ENCODE measurements around the gene COL9A2.

The COL9A2 gene

DNA sequence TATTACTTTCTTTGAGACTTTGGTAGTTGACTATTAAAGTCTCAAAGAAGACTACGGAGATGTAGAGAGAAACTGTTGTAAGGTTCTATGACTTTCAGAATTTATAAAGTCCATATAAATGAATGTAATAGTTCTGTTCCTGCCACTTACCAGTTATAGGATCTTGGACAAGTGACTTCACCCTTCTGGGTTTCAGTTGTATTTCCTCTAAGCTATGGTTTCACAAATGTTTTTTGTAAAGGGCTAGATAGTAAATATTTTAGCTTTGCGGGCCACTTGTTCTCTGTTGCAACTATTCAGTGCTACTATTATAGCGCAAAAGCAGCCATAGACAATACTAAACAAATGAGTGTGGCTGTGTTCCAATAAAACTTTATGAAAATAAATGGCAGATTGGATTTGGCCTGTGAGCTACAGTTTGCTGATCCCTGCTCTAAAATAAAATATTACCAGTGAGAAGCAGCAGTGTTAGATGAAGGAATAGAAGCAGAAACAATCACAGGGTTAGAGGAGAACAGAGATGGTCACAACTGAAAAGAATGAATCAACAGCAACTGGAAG, 44.4 kb downstream of the COL9A2 start:
- no peaks in the 10 kb centered on the region for H3K9me3 Mint-ChIP-seq
- H3K27me3 Mint-ChIP-seq = no peaks in the 10 kb centered on the region
- CTCF ChIA-PET = interaction anchor here (2.0 kb wide), 1 partner anchor 120 kb away, joined by 7 read pairs; no protein-coding TSS in a partner anchor
- no peak overlapping the region for H3K27ac Mint-ChIP-seq
- H3K4me3 Mint-ChIP-seq = no peak overlapping the region
- H3K36me3 Mint-ChIP-seq = peaks cover 45% of the 10 kb centered on the region
- DNase-seq = no peak
- no peaks in the 10 kb centered on the region for H3K4me1 Mint-ChIP-seq

DNA sequence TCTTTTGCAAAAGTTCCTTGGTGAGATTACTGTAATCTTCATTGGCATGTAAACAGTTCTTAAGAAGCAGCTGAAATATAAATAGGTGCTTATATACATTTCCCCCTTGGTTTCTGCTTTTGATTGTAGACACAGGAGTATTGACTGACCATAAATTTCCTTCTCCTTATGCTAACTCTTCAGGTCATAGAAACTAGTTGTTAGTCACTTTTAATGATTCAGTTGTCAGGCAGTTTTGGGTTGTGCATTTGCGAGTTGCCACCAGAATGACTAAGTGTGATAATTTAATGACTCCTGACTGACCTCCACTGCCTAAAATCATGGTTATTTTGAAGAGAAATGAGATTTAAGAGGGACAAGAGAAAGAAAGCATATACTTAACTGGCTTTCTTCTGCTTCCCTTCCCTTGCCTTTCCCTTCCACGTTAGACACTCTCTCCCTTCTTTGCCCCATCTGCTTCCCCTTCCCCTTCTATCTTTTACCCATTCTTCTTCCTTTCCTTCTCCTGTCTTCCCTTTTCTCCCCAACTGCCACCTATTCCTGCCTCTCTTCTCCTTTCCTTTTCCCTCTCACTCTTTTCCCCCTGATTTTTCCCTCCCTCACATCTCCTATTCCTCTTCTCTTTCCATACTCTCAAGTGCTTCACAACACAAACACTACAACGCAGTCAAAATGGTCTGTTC, 46.8 kb downstream of the COL9A2 start:
- Mint-ChIP-seq H3K9me3 (no peaks in the 10 kb centered on the region), H3K27ac (no peak overlapping the region), H3K36me3 (peaks cover 46% of the 10 kb centered on the region), H3K27me3 (no peaks in the 10 kb centered on the region), H3K4me3 (no peak overlapping the region), H3K4me1 (no peaks in the 10 kb centered on the region)
- DNase-seq = no peak
- CTCF ChIA-PET = interaction anchor here (0.6 kb wide), 1 partner anchor 479 kb away, joined by 3 read pairs; no protein-coding TSS in a partner anchor

DNA sequence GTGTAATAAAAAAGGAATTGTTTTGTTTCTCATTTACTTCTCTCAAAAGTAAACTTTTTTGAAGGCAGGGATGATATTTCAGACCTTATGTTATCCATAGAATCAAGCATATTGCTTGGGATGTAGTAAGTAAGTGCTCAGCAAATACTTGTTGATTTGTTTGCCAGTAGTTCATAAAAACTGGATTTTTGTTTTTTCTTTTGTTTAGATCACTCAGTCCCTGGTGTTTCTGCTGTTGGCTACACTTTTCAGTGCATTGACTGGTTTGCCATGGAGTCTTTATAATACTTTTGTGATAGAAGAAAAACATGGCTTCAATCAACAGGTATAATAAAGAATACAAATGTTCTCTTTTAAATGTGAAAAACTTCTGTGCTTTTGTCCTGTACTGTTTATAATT, 48.9 kb downstream of the COL9A2 start:
- Mint-ChIP-seq H3K4me3 (no peak overlapping the region), H3K9me3 (no peaks in the 10 kb centered on the region), H3K27me3 (no peaks in the 10 kb centered on the region), H3K4me1 (peaks cover 5% of the 10 kb centered on the region), H3K36me3 (peaks cover 46% of the 10 kb centered on the region), H3K27ac (no peak overlapping the region)
- DNase-seq = no peak
- CTCF ChIA-PET = no interaction called here

DNA sequence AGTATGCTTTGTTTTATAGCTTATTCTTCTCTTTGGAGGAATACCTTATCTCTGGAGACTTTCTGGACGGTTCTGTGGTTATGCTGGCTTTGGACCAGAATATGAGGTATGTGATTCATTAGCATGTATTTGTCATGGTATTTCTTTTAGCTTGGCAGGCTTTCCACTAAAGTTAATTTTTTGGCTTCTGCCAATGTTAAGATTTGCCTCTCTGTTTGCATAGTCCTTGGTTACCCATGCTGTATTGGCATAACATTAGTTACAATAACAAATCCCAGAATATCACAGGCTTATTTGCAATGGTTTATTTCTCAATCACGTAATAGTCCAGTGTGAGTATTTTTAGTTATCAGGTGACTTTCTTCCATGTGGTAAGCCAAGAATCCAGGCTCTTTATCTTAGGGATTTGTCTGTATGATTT, 49.3 kb downstream of the COL9A2 start:
- CTCF ChIA-PET = interaction anchor here (1.1 kb wide), 1 partner anchor 115 kb away, joined by 4 read pairs; no protein-coding TSS in a partner anchor
- Mint-ChIP-seq H3K27ac (no peak overlapping the region), H3K4me3 (no peak overlapping the region), H3K27me3 (no peaks in the 10 kb centered on the region), H3K36me3 (peaks cover 48% of the 10 kb centered on the region), H3K4me1 (peaks cover 8% of the 10 kb centered on the region), H3K9me3 (no peaks in the 10 kb centered on the region)
- DNase-seq = no peak

DNA sequence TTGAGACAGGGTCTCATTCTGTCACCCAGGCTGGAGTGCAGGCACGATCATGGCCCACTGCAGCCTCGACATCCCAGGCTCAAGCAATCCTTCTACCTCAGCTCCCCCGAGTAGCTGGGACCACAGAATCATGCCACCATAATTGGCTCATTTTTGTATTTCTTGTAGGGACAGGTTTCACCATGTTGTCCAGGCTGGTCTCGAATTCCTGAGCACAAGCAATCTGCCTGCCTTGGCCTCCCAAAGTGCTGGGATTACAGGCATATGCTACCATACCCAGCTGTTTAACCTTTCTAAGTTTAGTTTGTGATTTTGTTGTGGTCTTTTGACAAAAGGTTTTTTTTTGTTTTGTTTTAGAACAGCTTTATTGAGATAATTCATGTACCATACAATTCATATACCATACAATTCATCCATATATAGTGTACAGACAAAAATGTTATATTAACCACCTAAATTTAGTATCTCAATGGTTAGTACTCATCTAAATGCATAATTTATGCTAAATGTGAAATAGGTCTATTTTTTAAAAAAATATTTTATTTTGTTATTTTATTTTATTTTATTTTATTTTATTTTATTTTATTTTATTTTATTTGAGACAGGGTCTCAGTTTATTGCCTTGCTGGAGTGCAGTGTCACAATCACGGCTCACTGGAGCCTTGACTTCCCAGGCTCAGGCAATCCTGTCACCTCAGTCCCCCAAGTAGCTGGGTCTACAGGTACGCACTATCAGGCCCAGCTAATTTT, 50.1 kb downstream of the COL9A2 start:
- Mint-ChIP-seq H3K4me1 (peaks cover 11% of the 10 kb centered on the region), H3K36me3 (peaks cover 47% of the 10 kb centered on the region), H3K27me3 (no peaks in the 10 kb centered on the region), H3K4me3 (no peak overlapping the region), H3K9me3 (no peaks in the 10 kb centered on the region), H3K27ac (no peak overlapping the region)
- CTCF ChIA-PET = interaction anchor here (1.1 to 1.3 kb wide), 2 partner anchors 115 to 123 kb away, joined by 3 to 4 read pairs; no protein-coding TSS in a partner anchor
- no peak for DNase-seq

DNA sequence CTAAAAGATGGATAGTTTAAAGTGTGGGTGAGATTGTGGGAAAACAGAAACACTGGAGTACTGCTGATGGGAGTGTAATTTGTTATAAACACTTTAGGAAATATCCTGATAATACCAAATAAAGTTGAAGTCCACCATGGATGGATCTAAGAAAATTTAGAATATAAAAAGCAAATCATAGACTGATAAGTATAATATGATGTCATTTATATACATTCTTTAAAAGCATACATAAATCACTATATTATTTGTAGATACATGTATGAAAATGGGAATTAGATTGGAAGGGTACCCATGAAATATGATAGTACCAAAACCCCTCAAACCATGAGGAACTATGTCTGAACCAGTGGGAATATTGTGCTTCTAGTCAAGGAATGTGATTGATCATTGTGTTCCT, 51.2 kb downstream of the COL9A2 start:
- H3K4me3 Mint-ChIP-seq = no peak overlapping the region
- no peak overlapping the region for H3K27ac Mint-ChIP-seq
- CTCF ChIA-PET = interaction anchor here (0.7 to 1.3 kb wide), 2 partner anchors 122 to 442 kb away, joined by 3 read pairs; no protein-coding TSS in a partner anchor
- H3K4me1 Mint-ChIP-seq = peaks cover 15% of the 10 kb centered on the region
- peaks cover 52% of the 10 kb centered on the region for H3K36me3 Mint-ChIP-seq
- H3K9me3 Mint-ChIP-seq = no peaks in the 10 kb centered on the region
- no peak for DNase-seq
- H3K27me3 Mint-ChIP-seq = no peaks in the 10 kb centered on the region

DNA sequence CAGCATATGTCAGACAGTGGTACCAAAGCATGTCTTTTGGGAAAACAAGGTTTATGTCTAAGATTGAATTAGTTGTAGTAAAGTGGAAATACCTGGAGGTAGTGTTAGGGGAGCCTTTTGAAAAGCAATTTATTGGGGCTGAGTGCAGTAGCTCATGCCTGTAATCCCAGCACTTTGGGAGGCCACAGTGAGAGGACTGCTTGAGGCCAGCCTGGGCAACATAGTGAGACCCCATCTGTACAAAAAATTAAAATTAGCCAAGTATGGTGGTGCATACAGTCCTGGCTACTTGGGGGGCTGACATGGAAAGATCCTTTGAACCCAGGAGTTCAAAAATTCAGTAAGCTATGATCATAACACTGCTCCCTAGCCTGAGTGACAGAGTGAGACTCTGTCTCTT, 51.8 kb downstream of the COL9A2 start:
- CTCF ChIA-PET = interaction anchor here (1.4 kb wide), 1 partner anchor 50 kb away, joined by 3 read pairs; no protein-coding TSS in a partner anchor
- no peak for DNase-seq
- Mint-ChIP-seq H3K4me1 (peaks cover 21% of the 10 kb centered on the region), H3K27ac (no peak overlapping the region), H3K36me3 (peaks cover 52% of the 10 kb centered on the region), H3K27me3 (no peaks in the 10 kb centered on the region), H3K9me3 (no peaks in the 10 kb centered on the region), H3K4me3 (no peak overlapping the region)

DNA sequence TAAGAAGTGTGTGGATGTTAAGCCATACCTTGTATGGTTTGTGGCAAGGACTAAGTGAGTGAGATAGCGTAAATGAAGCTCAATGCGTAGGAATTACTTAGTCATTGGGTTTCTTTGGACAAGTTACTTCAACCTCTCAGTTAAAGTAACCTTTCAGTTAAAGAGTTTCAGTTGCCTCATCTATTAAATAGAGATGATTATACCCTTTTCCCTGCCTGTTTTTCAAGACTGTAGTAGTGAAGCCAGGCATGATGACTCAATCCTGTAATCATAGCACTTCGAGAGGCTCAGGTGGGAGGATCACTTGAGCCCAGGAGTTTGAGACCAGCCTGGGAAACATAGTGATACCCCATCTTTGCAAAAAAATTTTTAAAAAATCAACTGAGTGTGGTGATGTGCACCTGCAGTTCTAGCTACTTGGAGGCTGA, 52.7 kb downstream of the COL9A2 start:
- H3K27ac Mint-ChIP-seq = no peak overlapping the region
- H3K4me1 Mint-ChIP-seq = peaks cover 29% of the 10 kb centered on the region
- DNase-seq = no peak
- CTCF ChIA-PET = interaction anchor here (1.4 kb wide), 1 partner anchor 51 kb away, joined by 3 read pairs; no protein-coding TSS in a partner anchor
- H3K9me3 Mint-ChIP-seq = no peaks in the 10 kb centered on the region
- H3K27me3 Mint-ChIP-seq = no peaks in the 10 kb centered on the region
- H3K36me3 Mint-ChIP-seq = peaks cover 52% of the 10 kb centered on the region
- no peak overlapping the region for H3K4me3 Mint-ChIP-seq

DNA sequence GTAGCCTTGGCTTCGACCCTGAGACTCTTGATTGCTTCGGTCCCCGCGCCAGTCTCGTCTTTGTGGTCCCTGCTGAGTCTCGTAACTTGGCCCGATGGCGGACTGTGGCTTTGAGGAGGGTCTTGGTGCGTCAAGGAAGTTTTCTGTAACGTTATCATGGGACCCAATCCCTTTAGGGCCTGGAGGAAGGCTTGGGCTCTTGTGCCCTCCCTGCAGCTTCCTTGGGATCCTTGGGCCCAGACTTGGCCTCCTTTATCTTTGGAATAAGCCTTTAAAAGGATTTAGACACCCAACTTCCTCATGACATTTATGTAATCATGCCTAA, 58.7 kb downstream of the COL9A2 start:
- Mint-ChIP-seq H3K27ac (peak overlapping the region; percentile 100), H3K9me3 (no peaks in the 10 kb centered on the region), H3K27me3 (peaks cover 4% of the 10 kb centered on the region), H3K4me3 (peak overlapping the region; percentile 92), H3K4me1 (peaks cover 53% of the 10 kb centered on the region), H3K36me3 (peaks cover 47% of the 10 kb centered on the region)
- CTCF ChIA-PET = no interaction called here
- DNase-seq = no peak

DNA sequence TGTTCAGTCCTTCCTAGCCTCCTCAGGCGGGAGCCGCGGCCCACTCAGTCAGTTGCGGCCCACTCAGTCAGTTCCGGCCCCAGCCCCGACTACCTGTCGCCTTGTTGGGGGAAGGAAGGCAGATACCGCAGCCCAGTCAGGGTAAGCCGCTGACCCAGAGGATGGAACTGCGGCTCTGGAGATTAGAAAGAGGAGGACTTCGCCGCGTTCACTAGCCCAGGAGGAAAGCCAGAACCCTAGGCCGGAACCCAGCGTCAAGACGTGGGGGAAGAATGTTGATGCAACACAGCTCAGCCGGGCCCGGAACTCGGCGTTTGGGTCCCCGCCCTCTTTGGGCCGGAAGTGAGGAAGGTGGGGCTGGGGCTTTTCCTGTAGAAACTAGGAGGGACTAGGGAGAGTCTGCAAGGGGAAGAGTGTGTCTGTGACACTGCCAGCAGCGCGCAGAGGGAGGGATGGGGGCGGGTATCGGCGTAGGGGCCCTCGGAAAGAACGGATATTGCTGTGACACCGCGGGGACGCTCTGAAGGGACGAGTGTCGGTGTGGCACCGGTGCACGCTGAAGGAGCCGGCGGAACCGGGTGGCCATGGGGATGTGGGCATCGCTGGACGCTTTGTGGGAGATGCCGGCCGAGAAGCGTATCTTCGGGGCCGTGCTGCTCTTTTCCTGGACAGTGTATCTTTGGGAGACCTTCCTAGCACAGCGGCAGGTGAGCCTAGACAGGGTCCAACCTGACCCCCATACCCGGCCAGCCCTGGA, 59.2 kb downstream of the COL9A2 start, which contains the start of gene ZMPSTE24:
Gene ZMPSTE24 (plus strand): TSS at position 549 of the 757 bp plus-strand sequence. CDS start 36 bp downstream, at position 585.
- CTCF ChIA-PET = interaction anchor here (0.7 to 1.3 kb wide), 3 partner anchors 56 to 81 kb away, joined by 3 read pairs; no protein-coding TSS in a partner anchor
- Mint-ChIP-seq H3K27me3 (peaks cover 4% of the 10 kb centered on the region), H3K9me3 (no peaks in the 10 kb centered on the region), H3K4me3 (peak within 1 kb of the TSS; percentile 92), H3K4me1 (peaks cover 52% of the 10 kb centered on the region), H3K36me3 (peaks cover 43% of the 10 kb centered on the region), H3K27ac (peak within 1 kb of the TSS; percentile 100)
- peak; percentile 98 for DNase-seq

DNA sequence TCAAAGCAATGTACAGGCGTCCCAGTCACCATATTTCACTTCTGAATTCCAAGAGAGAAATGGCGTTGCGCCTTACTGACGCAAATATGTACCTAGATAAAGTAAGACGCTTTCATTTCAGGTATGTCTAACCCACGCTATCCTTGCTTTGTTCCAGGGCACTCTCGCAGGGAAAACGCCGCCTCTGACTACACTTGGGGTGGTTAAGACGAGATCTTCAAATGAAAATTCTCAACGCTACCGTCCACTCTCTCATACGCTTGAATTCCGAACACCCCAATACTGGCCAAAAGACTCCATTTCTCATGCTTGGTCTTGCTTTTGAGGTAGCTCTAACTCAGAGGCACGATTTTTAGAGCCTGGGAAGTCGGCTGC, 59.8 kb downstream of the COL9A2 start:
- Mint-ChIP-seq H3K4me3 (peak overlapping the region; percentile 92), H3K27ac (peak overlapping the region; percentile 100), H3K36me3 (peaks cover 39% of the 10 kb centered on the region), H3K9me3 (no peaks in the 10 kb centered on the region), H3K4me1 (peaks cover 48% of the 10 kb centered on the region), H3K27me3 (peaks cover 4% of the 10 kb centered on the region)
- no peak for DNase-seq
- CTCF ChIA-PET = interaction anchor here (0.7 to 1.3 kb wide), 4 partner anchors 57 to 95 kb away, joined by 3 read pairs; no protein-coding TSS in a partner anchor

DNA sequence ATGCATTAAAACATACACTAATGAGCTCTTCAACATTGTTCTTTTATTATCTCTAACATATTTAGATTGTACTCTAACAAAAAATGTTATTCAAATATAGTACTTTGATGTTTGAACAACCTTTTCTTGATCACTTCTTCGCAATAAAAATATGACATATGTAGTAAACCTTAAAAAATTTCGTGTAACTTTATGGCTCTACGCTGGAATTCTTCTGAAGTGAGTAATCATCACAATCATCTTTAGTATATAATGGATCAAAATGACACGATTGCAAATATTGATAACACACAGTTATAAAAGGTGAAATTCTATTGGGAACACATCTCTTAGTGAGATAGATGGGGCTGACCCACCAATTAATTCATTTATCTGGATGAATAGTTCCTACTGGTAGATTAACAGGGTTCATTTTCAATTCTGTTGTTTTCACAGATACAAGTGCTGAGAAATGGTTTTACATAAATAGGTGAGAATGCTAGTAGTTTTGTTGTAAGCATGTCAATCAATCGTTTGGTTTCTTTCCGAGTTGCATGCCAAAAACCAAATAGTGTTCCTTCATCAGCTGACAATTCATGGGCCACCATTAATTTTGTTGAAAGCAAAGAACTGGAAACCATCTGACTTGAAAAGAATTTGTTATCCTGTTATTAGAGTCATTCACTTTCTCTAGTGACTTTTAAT, 60.5 kb downstream of the COL9A2 start:
- Mint-ChIP-seq H3K9me3 (no peaks in the 10 kb centered on the region), H3K4me3 (peak overlapping the region; percentile 92), H3K4me1 (peaks cover 52% of the 10 kb centered on the region), H3K36me3 (peaks cover 32% of the 10 kb centered on the region), H3K27me3 (peaks cover 4% of the 10 kb centered on the region), H3K27ac (peak overlapping the region; percentile 100)
- DNase-seq = no peak
- CTCF ChIA-PET = interaction anchor here (1.1 to 1.3 kb wide), 4 partner anchors 58 to 94 kb away, joined by 3 to 5 read pairs (median 3); no protein-coding TSS in a partner anchor

DNA sequence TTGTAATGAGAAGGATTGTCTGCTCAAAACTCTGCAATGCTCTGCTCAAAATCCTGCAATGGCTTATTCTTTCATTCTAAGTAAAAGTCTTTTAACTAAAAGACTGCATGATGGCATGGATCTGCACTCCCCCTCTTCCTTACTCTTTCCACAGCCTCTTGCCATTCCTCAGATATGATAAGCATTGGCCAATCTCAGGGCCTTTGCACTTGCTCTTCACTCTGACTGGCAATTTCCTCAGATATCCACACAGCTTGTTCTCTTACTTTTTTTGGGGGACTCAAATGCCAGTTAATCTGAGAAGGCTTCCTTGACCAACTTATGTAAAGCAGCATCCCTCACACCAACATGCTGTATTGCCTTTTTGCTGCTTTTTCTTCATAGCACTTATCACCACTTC, 61.9 kb downstream of the COL9A2 start:
- no peak for DNase-seq
- peaks cover 20% of the 10 kb centered on the region for H3K36me3 Mint-ChIP-seq
- H3K4me1 Mint-ChIP-seq = peaks cover 51% of the 10 kb centered on the region
- peaks cover 4% of the 10 kb centered on the region for H3K27me3 Mint-ChIP-seq
- H3K27ac Mint-ChIP-seq = no peak overlapping the region
- no peak overlapping the region for H3K4me3 Mint-ChIP-seq
- CTCF ChIA-PET = interaction anchor here (1.2 kb wide), 1 partner anchor 60 kb away, joined by 5 read pairs; no protein-coding TSS in a partner anchor
- H3K9me3 Mint-ChIP-seq = no peaks in the 10 kb centered on the region
